Measurements from ENCODE around the gene AFAP1. TPM values are rescaled to one million over a fixed set of nuclear protein-coding genes. Genes with fewer than 3 reads are reported as not detected.

The AFAP1 gene
- total and polyA plus RNA-seq, 8 donors, result 3.2 to 15.9 (median 6.3) TPM

DNA sequence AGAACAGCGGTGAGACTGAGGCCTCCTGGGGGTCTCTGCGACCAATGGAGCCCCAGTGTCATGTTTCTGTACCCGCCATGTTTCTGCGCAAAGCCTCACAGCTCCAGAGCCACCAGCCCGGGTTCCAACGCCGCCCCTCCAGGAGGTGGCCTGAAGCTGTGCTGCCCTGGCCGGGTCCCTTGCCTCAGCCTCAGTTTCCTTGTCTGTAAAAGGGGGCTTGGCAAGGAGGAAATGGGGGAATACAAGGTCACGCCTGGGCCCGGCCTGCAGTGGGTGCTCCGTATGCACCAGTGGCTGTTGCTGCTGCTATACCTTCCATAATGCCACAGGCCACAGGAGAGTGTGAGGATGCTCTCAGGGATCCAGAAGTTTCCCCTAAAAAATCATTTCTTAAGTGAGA is 229.5 kb downstream of the AFAP1 start:
- intact Hi-C loops (cut with DNase I), result loop anchor here in 1 of 3 donors (10.0 kb wide), 1 partner anchor 515 kb away; the partner anchor contains the start of gene SORCS2
- Histone ChIP-seq H3K27ac (no peak overlapping the region), H3K36me3 (no peaks in the 10 kb centered on the region), H3K9me3 (no peaks in the 10 kb centered on the region), H3K27me3 (no peaks in the 10 kb centered on the region), H3K4me1 (no peaks in the 10 kb centered on the region), H3K4me3 (no peak overlapping the region)
- ATAC-seq (no peak), DNase-seq (peak in 1 of 6 donors; percentile 39), FAIRE-seq (no peak)
- TF ChIP-seq, protein P1, sequence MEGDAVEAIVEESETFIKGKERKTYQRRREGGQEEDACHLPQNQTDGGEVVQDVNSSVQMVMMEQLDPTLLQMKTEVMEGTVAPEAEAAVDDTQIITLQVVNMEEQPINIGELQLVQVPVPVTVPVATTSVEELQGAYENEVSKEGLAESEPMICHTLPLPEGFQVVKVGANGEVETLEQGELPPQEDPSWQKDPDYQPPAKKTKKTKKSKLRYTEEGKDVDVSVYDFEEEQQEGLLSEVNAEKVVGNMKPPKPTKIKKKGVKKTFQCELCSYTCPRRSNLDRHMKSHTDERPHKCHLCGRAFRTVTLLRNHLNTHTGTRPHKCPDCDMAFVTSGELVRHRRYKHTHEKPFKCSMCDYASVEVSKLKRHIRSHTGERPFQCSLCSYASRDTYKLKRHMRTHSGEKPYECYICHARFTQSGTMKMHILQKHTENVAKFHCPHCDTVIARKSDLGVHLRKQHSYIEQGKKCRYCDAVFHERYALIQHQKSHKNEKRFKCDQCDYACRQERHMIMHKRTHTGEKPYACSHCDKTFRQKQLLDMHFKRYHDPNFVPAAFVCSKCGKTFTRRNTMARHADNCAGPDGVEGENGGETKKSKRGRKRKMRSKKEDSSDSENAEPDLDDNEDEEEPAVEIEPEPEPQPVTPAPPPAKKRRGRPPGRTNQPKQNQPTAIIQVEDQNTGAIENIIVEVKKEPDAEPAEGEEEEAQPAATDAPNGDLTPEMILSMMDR (IDR thresholded peaks at IDR 0.05), result no peak
- 80 to 82% methylated on average over 11 of the region's 11 CpGs for WGBS, 2 donors

DNA sequence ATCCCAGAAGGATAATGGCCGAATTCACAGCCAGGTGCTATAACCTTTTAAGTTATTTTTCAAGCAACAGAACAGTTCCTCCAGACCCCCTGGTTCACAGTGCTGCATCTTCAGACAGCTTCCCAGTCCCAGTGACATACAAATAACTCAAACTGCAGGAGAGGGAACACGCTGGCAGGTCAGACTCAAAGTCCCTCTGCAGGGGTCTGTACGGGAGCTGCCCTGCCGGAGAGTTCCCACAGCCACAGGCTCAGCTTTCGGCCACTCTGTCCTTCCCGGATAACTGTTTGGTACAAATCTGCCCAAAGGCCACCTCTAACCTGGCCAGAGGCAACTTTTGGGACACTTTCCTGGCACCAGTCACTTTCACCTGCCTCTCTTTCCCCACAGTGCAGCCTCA is 230.2 kb downstream of the AFAP1 start:
- H3K36me3 ChIP-seq, result no peaks in the 10 kb centered on the region
- intact Hi-C loops (cut with DNase I), result no loop called here
- no peak overlapping the region for H3K4me3 ChIP-seq
- no peaks in the 10 kb centered on the region for H3K4me1 ChIP-seq
- 73 to 83% methylated on average over 6 of the region's 6 CpGs for WGBS, 2 donors
- no peaks in the 10 kb centered on the region for H3K9me3 ChIP-seq
- no peak overlapping the region for H3K27ac ChIP-seq
- H3K27me3 ChIP-seq, result no peaks in the 10 kb centered on the region
- ATAC-seq, result no peak
- no peak for DNase-seq
- no peak for FAIRE-seq
- TF ChIP-seq, protein P1 (IDR thresholded peaks at IDR 0.05), result no peak

DNA sequence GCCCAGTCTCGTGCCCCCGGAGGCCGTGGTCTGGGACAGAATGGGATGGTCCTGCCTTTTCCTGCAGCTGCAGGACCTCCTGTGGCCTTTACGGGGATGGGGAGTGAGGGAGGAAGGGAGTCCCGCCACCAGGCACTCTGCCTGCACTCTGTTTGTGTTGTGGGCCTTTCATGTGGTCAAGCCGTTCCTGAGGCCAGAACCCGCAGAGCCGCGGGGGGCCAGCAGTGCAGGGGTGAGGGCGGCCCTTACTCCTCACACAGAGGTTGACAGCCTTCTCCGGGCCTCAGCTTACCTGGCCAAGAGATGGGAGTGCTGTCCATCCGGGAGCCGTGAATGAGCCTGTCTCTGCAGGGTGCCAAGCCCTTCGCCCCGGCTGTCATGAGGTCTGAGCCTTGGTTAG is 230.7 kb downstream of the AFAP1 start:
- Histone ChIP-seq H3K27ac (no peak overlapping the region), H3K4me3 (no peak overlapping the region), H3K4me1 (no peaks in the 10 kb centered on the region), H3K9me3 (no peaks in the 10 kb centered on the region), H3K36me3 (no peaks in the 10 kb centered on the region), H3K27me3 (no peaks in the 10 kb centered on the region)
- FAIRE-seq (no peak), DNase-seq (peak in 1 of 6 donors; percentile 35), ATAC-seq (no peak)
- TF ChIP-seq, protein P1 (IDR thresholded peaks at IDR 0.05), result no peak
- 57 to 66% methylated on average over 15 of the region's 15 CpGs for WGBS, 2 donors
- intact Hi-C loops (cut with DNase I), result no loop called here

Other genes with a start within 250 kb of the AFAP1 start
- gene ABLIM2, start 219.0 kb upstream of the AFAP1 start, total RNA-seq, result 1 to 10 TPM; 4.3 to 8.6 (median 6.0) TPM
- gene ABLIM2, start 219.0 kb upstream of the AFAP1 start, polyA plus RNA-seq, result 10 to 100 TPM in 1 of 2 donors, 1 to 10 TPM in 1; 6.1 to 13.1 TPM